Upper lobe of right lung (tissue), 1 donor: Measurements from ENCODE around the gene PRPF6. TPM values are rescaled to one million over a fixed set of nuclear protein-coding genes. Genes with fewer than 3 reads are reported as not detected.

ENCODE experiments used
- ATAC-seq: fragments of 200-7000 bp; cut with Tn5 transposase; one replicate; pipeline ENCODE4 v1.9.1; 2020; ENCODE audit warnings: mild to moderate bottlenecking, moderate library complexity
- DNase-seq: peaks from one replicate; pipeline ENCODE4 v3.0.0-alpha.2; 2020
- H3K27ac ChIP-seq: fragments of 200-600 bp; one replicate; pipeline ENCODE4 v1.8.0; 2022
- H3K27me3 ChIP-seq: fragments of 200-600 bp; one replicate; pipeline ENCODE4 v1.8.0; 2022; ENCODE audit warnings: mild to moderate bottlenecking
- H3K36me3 ChIP-seq: fragments of 200-600 bp; one replicate; pipeline ENCODE4 v1.8.0; 2022
- H3K4me1 ChIP-seq: fragments of 200-600 bp; one replicate; pipeline ENCODE4 v1.8.0; 2022
- H3K4me3 ChIP-seq: fragments of 200-600 bp; one replicate; pipeline ENCODE4 v1.8.0; 2022; ENCODE audit warnings: mild to moderate bottlenecking
- H3K9me3 ChIP-seq: fragments of 200-600 bp; one replicate; pipeline ENCODE4 v1.8.0; 2022
- intact Hi-C: fragments of 100-400 bp; cut with DNase I; formaldehyde crosslinking; loops from one replicate; pipeline ENCODE4 v1.11.0; 2022
- total RNA-seq: library from RNA; stranded (reverse); fragmentation: NEBNext Ultra II Directional; extraction: Animal tissue kit (Norgen Biotek cat#: 25700); gene quantifications from one replicate; pipeline ENCODE4 v1.2.1, GENCODE V29; 2021
- TF ChIP-seq, protein P1 (sequence below): fragments of 200-600 bp; IDR thresholded peaks from one replicate; pipeline ENCODE4 v1.8.0; 2022; ENCODE audit warnings: antibody characterized with exemption
- donor health status: DM: no; HTN: yes; CAD: no; lungs with severe emphysema.

The PRPF6 gene
- total RNA-seq, 1 donor from 2014 or later: 58.9 TPM

DNA sequence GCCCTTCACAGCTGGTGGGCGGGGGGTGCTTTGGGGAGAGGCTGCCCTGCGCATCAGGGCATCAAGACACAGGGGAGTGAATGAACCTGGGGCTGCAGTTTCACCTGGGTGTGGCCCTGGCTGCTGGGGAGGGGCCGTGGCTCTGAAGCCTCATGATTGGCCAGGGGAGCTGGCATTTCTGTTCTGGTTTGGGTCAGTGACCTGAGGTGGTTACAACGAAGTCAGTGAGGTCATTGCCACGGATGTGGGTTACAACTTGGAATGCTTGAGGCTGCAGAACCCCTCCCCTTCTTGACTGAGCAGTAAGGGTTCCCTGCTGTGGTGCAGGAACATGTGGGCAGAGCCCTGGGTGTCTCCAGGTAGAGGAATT is 85.0 kb downstream of the PRPF6 start:
- ATAC-seq (no peak), DNase-seq (no peak)
- no peak overlapping the region for H3K4me3 ChIP-seq
- TF ChIP-seq, protein P1, sequence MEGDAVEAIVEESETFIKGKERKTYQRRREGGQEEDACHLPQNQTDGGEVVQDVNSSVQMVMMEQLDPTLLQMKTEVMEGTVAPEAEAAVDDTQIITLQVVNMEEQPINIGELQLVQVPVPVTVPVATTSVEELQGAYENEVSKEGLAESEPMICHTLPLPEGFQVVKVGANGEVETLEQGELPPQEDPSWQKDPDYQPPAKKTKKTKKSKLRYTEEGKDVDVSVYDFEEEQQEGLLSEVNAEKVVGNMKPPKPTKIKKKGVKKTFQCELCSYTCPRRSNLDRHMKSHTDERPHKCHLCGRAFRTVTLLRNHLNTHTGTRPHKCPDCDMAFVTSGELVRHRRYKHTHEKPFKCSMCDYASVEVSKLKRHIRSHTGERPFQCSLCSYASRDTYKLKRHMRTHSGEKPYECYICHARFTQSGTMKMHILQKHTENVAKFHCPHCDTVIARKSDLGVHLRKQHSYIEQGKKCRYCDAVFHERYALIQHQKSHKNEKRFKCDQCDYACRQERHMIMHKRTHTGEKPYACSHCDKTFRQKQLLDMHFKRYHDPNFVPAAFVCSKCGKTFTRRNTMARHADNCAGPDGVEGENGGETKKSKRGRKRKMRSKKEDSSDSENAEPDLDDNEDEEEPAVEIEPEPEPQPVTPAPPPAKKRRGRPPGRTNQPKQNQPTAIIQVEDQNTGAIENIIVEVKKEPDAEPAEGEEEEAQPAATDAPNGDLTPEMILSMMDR: no peak
- no peaks in the 10 kb centered on the region for H3K9me3 ChIP-seq
- no peaks in the 10 kb centered on the region for H3K36me3 ChIP-seq
- no peaks in the 10 kb centered on the region for H3K27me3 ChIP-seq
- no peak overlapping the region for H3K27ac ChIP-seq
- peaks cover 17% of the 10 kb centered on the region for H3K4me1 ChIP-seq
- intact Hi-C loops: no loop called here

DNA sequence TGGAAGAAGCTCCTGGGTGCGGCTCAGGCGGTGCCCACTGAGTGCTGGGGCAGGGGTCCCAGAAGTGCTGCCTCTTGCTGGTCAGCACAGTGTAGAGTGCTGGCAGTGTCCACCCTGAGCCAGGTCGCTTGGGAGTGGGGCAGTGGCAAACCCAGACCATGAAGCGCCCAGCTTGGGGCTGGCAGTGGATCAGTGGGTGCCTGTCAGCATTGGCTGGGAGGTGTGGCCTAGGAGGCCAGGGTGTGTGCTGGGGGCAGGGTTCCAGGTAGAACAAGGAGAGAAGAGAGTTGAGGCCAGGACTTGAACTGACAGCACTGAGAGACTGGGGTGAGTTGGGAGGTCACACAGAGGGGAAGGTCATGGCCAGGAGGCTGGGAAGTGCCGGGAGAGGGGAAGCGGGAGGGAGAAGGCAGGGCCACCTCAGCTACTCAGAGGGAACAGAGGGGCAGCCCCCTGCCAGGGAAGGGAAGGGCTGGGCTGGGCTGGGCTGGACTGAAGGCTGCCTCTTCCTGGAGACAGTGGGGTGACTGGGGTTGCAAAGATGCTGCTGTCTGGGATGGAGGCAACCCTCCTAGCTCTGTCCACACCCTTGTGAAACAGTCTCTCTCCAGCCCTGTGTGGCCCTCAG is 86.2 kb downstream of the PRPF6 start:
- DNase-seq: no peak
- Histone ChIP-seq H3K27me3 (no peaks in the 10 kb centered on the region), H3K4me3 (no peak overlapping the region), H3K9me3 (no peaks in the 10 kb centered on the region), H3K4me1 (peaks cover 17% of the 10 kb centered on the region), H3K27ac (no peak overlapping the region), H3K36me3 (no peaks in the 10 kb centered on the region)
- no peak for ATAC-seq
- intact Hi-C loops: no loop called here
- TF ChIP-seq, protein P1: no peak

DNA sequence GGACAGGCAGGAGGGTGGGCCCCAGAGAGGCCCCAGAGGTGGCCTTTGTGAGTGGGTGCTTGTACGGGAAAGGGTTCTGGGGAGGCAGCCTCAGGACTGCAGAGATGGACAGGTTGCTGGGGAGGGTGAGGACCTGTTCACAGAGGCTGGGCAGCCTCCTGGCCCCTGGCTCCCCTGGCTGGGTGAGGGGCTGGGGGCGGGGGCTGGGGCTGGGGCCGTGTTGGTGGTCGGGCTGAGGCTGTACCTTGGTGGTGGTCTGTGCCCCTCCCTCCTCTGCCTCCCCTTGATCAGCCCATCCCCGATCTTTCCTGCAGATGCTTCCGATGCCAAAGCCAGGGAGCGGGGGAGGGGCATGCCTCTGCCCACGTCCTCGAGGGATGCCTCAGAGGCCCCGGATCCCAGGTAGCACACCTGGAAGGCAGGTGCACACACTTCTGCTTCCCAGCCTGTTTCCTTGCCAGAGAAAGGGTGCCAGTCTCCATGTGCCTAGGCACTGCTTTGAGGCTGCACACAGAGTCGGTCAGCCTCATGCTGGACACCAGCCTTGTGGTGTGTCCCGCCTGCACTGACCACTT is 86.9 kb downstream of the PRPF6 start:
- ATAC-seq (no peak), DNase-seq (no peak)
- no peak overlapping the region for H3K27ac ChIP-seq
- H3K36me3 ChIP-seq: peaks cover under 1% of the 10 kb centered on the region
- TF ChIP-seq, protein P1: no peak
- H3K27me3 ChIP-seq: no peaks in the 10 kb centered on the region
- intact Hi-C loops: no loop called here
- H3K9me3 ChIP-seq: no peaks in the 10 kb centered on the region
- H3K4me1 ChIP-seq: peaks cover 11% of the 10 kb centered on the region
- no peak overlapping the region for H3K4me3 ChIP-seq

DNA sequence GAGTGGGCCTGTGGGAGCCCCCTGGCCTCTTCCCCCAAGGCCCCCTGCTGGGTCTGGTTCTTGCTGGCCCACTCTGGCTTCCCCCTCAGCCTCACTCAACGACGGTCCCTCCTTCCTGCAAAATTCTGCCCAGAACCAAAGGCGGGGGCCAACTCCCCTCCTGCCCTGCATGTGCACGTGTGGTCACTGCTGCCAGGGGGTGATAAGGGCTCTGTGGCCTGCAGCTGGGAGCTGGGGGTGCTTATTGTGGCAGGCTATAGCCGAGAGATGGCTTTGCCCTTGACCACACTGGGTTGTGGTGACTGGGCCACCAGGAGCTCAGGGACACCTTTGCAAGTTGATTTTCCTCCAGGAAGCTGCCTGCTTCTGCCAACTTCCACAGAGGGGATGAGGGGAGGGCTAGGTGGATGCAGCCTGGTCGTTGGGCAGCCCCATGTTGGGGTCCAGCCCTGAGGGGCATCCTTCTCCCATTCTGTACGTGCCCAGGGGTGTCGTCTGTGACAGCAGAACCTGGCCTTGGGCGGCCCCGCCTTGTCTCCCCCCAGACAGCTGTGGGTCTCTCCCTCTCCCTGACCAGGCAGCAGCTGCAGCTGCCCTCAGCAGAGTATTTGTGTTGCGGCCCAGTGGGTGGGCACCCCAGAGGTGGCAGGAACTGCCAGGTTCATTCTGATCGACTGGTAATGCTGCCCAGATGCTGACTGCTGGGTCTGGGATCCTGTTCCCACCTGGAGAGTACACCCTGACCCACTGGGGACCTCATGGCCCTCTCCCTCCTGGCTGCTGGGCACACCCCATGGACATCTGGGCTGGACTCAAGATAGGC is 87.7 kb downstream of the PRPF6 start:
- ATAC-seq (no peak), DNase-seq (no peak)
- Histone ChIP-seq H3K36me3 (peaks cover 8% of the 10 kb centered on the region), H3K4me3 (no peak overlapping the region), H3K27me3 (no peaks in the 10 kb centered on the region), H3K9me3 (no peaks in the 10 kb centered on the region), H3K27ac (no peak overlapping the region), H3K4me1 (peaks cover 10% of the 10 kb centered on the region)
- TF ChIP-seq, protein P1: no peak
- intact Hi-C loops: no loop called here

DNA sequence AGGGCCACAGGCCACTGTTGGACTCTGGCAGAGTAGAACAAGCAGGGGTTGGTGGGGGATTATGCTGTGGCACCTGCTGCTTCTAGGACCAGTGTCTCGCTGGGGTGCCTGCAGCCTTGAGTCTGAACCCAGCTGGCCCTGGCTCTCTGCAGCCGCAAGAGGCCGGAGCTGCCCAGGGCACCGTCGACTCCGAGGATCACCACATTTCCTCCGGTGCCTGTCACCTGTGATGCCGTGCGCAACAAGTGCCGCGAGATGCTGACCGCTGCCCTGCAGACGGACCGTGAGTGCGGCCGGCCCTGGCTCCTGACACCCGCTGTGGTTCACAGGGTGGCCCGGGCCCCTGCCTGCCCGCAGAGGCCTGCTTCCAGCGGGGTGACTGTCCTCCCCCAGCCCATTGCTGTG is 88.3 kb downstream of the PRPF6 start:
- TF ChIP-seq, protein P1: no peak
- Histone ChIP-seq H3K9me3 (no peaks in the 10 kb centered on the region), H3K27me3 (no peaks in the 10 kb centered on the region), H3K4me1 (peaks cover 4% of the 10 kb centered on the region), H3K4me3 (no peak overlapping the region), H3K27ac (no peak overlapping the region), H3K36me3 (peaks cover 14% of the 10 kb centered on the region)
- intact Hi-C loops: no loop called here
- no peak for ATAC-seq
- no peak for DNase-seq
